Neural progenitor cell (in vitro differentiated cells): ENCODE data around the gene GOLT1B. TPM values are rescaled to one million over a fixed set of nuclear protein-coding genes. Genes with fewer than 3 reads are reported as not detected.

Experiments used
- DNase-seq: peaks from one replicate; pipeline ENCODE4 v3.0.0-alpha.2; 2016; ENCODE audit warnings: low spot score
- H2AFZ ChIP-seq: fragments of 200-600 bp; sonication (generic); replicated peaks from 2 replicates; pipeline ENCODE4 v1.6.1; 2016; ENCODE audit warnings: antibody characterized with exemption
- H3F3A ChIP-seq: fragments of 200-600 bp; sonication (generic); 2 replicates; pipeline ENCODE4 v1.6.1; 2016; ENCODE audit warnings: antibody characterized with exemption, low read depth
- H3K27ac ChIP-seq: fragments of 200-600 bp; sonication (generic); 2 replicates; pipeline ENCODE4 v1.5.1; 2016; ENCODE audit warnings: mild to moderate bottlenecking
- H3K27me3 ChIP-seq: fragments of 200-600 bp; sonication (generic); 2 replicates; pipeline ENCODE4 v1.6.1; 2016; ENCODE audit warnings: mild to moderate bottlenecking, moderate library complexity
- H3K36me3 ChIP-seq: fragments of 200-600 bp; sonication (generic); 2 replicates; pipeline ENCODE4 v1.5.1; 2016
- H3K4me1 ChIP-seq: fragments of 200-600 bp; sonication (generic); 2 replicates; pipeline ENCODE4 v1.6.1; 2016; ENCODE audit warnings: mixed run types
- H3K4me2 ChIP-seq: fragments of 200-600 bp; sonication (generic); 2 replicates; pipeline ENCODE4 v1.6.1; 2016
- H3K4me3 ChIP-seq: fragments of 200-600 bp; sonication (generic); 2 replicates; pipeline ENCODE4 v1.5.1; 2016
- H3K79me2 ChIP-seq: fragments of 200-600 bp; sonication (generic); 2 replicates; pipeline ENCODE4 v1.6.1; 2016; ENCODE audit warnings: low read depth
- H3K9ac ChIP-seq: fragments of 200-600 bp; sonication (generic); 2 replicates; pipeline ENCODE4 v1.6.1; 2016
- H3K9me3 ChIP-seq: fragments of 200-600 bp; sonication (generic); 2 replicates; pipeline ENCODE4 v1.5.1; 2016; ENCODE audit warnings: low read depth
- H4K20me1 ChIP-seq: fragments of 200-600 bp; sonication (generic); 2 replicates; pipeline ENCODE4 v1.6.1; 2016; ENCODE audit warnings: low read depth
- H3K27ac Mint-ChIP-seq: 3 replicates; pipeline ENCODE4 v1.8.0; 2021; ENCODE audit warnings: mixed read lengths
- H3K27me3 Mint-ChIP-seq: 2 replicates; pipeline ENCODE4 v1.8.0; 2022; ENCODE audit warnings: low read depth, mild to moderate bottlenecking, inconsistent platforms, moderate library complexity, mixed read lengths; ENCODE audit not compliant: insufficient read depth
- H3K36me3 Mint-ChIP-seq: 3 replicates; pipeline ENCODE4 v1.8.0; 2021; ENCODE audit warnings: mixed read lengths
- H3K4me1 Mint-ChIP-seq: 3 replicates; pipeline ENCODE4 v1.8.0; 2021; ENCODE audit warnings: mixed read lengths
- H3K4me3 Mint-ChIP-seq: 3 replicates; pipeline ENCODE4 v1.8.0; 2021; ENCODE audit warnings: mild to moderate bottlenecking, moderate library complexity, mixed read lengths
- H3K9me3 Mint-ChIP-seq: 3 replicates; pipeline ENCODE4 v1.8.0; 2020; ENCODE audit warnings: mixed read lengths
- CTCF ChIP-seq: fragments of 200-600 bp; sonication (generic); IDR thresholded peaks from 2 replicates; pipeline ENCODE4 v1.5.1; 2017; ENCODE audit warnings: antibody characterized with exemption, mild to moderate bottlenecking
- EZH2 ChIP-seq: fragments of 200-600 bp; sonication (generic); IDR thresholded peaks from 2 replicates; pipeline ENCODE4 v1.6.1; 2017; ENCODE audit warnings: antibody characterized with exemption, mild to moderate bottlenecking, moderate library complexity
- EZH2phosphoT487 ChIP-seq: fragments of 200-600 bp; sonication (generic); IDR thresholded peaks from 2 replicates; pipeline ENCODE4 v1.6.1; 2017; ENCODE audit warnings: antibody characterized with exemption
- total RNA-seq: library from RNA; depleted of rRNA; stranded (reverse); fragments of >200 nt; gene quantifications from 2 replicates; pipeline ENCODE4 v1.2.3, GENCODE V29; 2015; ENCODE audit warnings: low replicate concordance

GOLT1B gene
- total RNA-seq, 1 donor from 2014 or later = 85.4 TPM

- Histone ChIP-seq H3K4me2 (no peak overlapping the region), H3K9me3 (no peaks in the 10 kb centered on the region), H3K9ac (no peak overlapping the region), H3K4me1 (no peaks in the 10 kb centered on the region), H3K27me3 (no peaks in the 10 kb centered on the region), H3F3A (no peaks in the 10 kb centered on the region), H2AFZ (no peak overlapping the region), H4K20me1 (no peaks in the 10 kb centered on the region), H3K79me2 (no peaks in the 10 kb centered on the region), H3K27ac (no peak overlapping the region), H3K4me3 (no peak overlapping the region), H3K36me3 (no peaks in the 10 kb centered on the region)
- Mint-ChIP-seq H3K9me3 (no peaks in the 10 kb centered on the region), H3K36me3 (no peaks in the 10 kb centered on the region), H3K27ac (no peak overlapping the region), H3K27me3 (peaks cover 2% of the 10 kb centered on the region), H3K4me1 (peaks cover 5% of the 10 kb centered on the region), H3K4me3 (no peak overlapping the region)
- no peak for TF ChIP-seq EZH2phosphoT487
- TF ChIP-seq CTCF = no peak
- TF ChIP-seq EZH2 = no peak
- DNase-seq = no peak
Observed at GRCh38 chr12:21558100-21558679, 56.6 kb downstream of the GOLT1B start.

- Mint-ChIP-seq H3K27ac (no peak overlapping the region), H3K4me1 (peaks cover 5% of the 10 kb centered on the region), H3K27me3 (peaks cover 2% of the 10 kb centered on the region), H3K9me3 (no peaks in the 10 kb centered on the region), H3K4me3 (no peak overlapping the region), H3K36me3 (no peaks in the 10 kb centered on the region)
- H3K27me3 ChIP-seq = no peaks in the 10 kb centered on the region
- H3K4me2 ChIP-seq = no peak overlapping the region
- no peaks in the 10 kb centered on the region for H3F3A ChIP-seq
- TF ChIP-seq EZH2phosphoT487 (no peak), EZH2 (no peak), CTCF (no peak)
- no peaks in the 10 kb centered on the region for H3K79me2 ChIP-seq
- no peaks in the 10 kb centered on the region for H3K4me1 ChIP-seq
- H4K20me1 ChIP-seq = no peaks in the 10 kb centered on the region
- DNase-seq = no peak
- no peak overlapping the region for H3K4me3 ChIP-seq
- H3K27ac ChIP-seq = no peak overlapping the region
- H3K36me3 ChIP-seq = no peaks in the 10 kb centered on the region
- no peak overlapping the region for H3K9ac ChIP-seq
- no peaks in the 10 kb centered on the region for H3K9me3 ChIP-seq
- no peak overlapping the region for H2AFZ ChIP-seq
Observed at GRCh38 chr12:21559855-21560569, 58.4 kb downstream of the GOLT1B start.

GRCh38 chr12:21561158-21561557 is 59.6 kb downstream of the GOLT1B start:
- no peak overlapping the region for H2AFZ ChIP-seq
- TF ChIP-seq EZH2 (no peak), CTCF (no peak), EZH2phosphoT487 (no peak)
- H3K27me3 ChIP-seq = no peaks in the 10 kb centered on the region
- H3K79me2 ChIP-seq = no peaks in the 10 kb centered on the region
- no peaks in the 10 kb centered on the region for H3K27me3 Mint-ChIP-seq
- no peaks in the 10 kb centered on the region for H3K9me3 Mint-ChIP-seq
- H3F3A ChIP-seq = no peaks in the 10 kb centered on the region
- no peaks in the 10 kb centered on the region for H4K20me1 ChIP-seq
- DNase-seq = no peak
- no peaks in the 10 kb centered on the region for H3K4me1 ChIP-seq
- H3K36me3 Mint-ChIP-seq = no peaks in the 10 kb centered on the region
- no peak overlapping the region for H3K4me2 ChIP-seq
- no peaks in the 10 kb centered on the region for H3K9me3 ChIP-seq
- H3K27ac Mint-ChIP-seq = no peak overlapping the region
- H3K36me3 ChIP-seq = no peaks in the 10 kb centered on the region
- H3K4me3 Mint-ChIP-seq = no peak overlapping the region
- H3K9ac ChIP-seq = no peak overlapping the region
- H3K4me1 Mint-ChIP-seq = peaks cover 5% of the 10 kb centered on the region
- H3K27ac ChIP-seq = no peak overlapping the region
- H3K4me3 ChIP-seq = no peak overlapping the region
